OCI-LY7 (cell line): Measurements from ENCODE around the gene RAPGEF3. TPM values are rescaled to one million over a fixed set of nuclear protein-coding genes. Genes with fewer than 3 reads are reported as not detected.
A peak's percentile ranks its signal among the peaks of the same experiment; 100 is the strongest.

Source experiments
- BruUV-seq: library from RNA; stranded (reverse); fragments of 400-500 nt; replicated peaks from 2 replicates; lab custom pipeline; 2021; lab: Mats Ljungman, UMichigan
- CTCF ChIA-PET: fragments of 300-600 bp; sonication (Branson Sonifier 250); formaldehyde crosslinking; loops from one replicate; lab custom pipeline; 2022; ENCODE audit warnings: antibody characterized with exemption; ENCODE audit not compliant: unreplicated experiment; lab: Charles Lee
- POLR2A ChIA-PET: fragments of 300-600 bp; sonication (Branson Sonifier 250); formaldehyde crosslinking; loops from one replicate; lab custom pipeline; 2022; ENCODE audit warnings: antibody characterized with exemption; lab: Charles Lee
- DNase-seq: peaks from one replicate; pipeline ENCODE4 v3.0.0-alpha.2; 2015; ENCODE audit warnings: low spot score
- H2AFZ ChIP-seq: fragments of 200-600 bp; sonication (generic), shearing (Covaris generic); 2 replicates; pipeline ENCODE4 v1.6.1; 2014; ENCODE audit warnings: mild to moderate bottlenecking, antibody characterized with exemption, low read length, moderate library complexity
- H3K27ac ChIP-seq: fragments of 200-600 bp; sonication (generic); 2 replicates; pipeline ENCODE4 v1.5.1; 2014; ENCODE audit warnings: mixed run types, low read depth, mild to moderate bottlenecking, moderate library complexity, low read length, inconsistent platforms; ENCODE audit not compliant: poor library complexity, severe bottlenecking
- H3K36me3 ChIP-seq: fragments of 200-600 bp; sonication (generic); 2 replicates; pipeline ENCODE4 v1.6.1; 2014; ENCODE audit warnings: mild to moderate bottlenecking, antibody characterized with exemption, low read length, moderate library complexity, mixed read lengths; ENCODE audit not compliant: insufficient read depth
- H3K4me1 ChIP-seq: fragments of 200-600 bp; sonication (generic); 2 replicates; pipeline ENCODE4 v1.5.1; 2014; ENCODE audit warnings: mild to moderate bottlenecking, low read length; ENCODE audit not compliant: insufficient read depth, poor library complexity, severe bottlenecking
- H3K4me2 ChIP-seq: fragments of 200-600 bp; sonication (generic); 2 replicates; pipeline ENCODE4 v1.6.1; 2014; ENCODE audit warnings: mild to moderate bottlenecking, low read length
- H3K4me3 ChIP-seq: fragments of 200-600 bp; sonication (generic); 2 replicates; pipeline ENCODE4 v1.5.1; 2014; ENCODE audit warnings: mild to moderate bottlenecking, low read depth, low read length; ENCODE audit not compliant: poor library complexity, severe bottlenecking
- H3K79me2 ChIP-seq: fragments of 200-600 bp; sonication (generic); 2 replicates; pipeline ENCODE4 v1.6.1; 2016; ENCODE audit warnings: low read depth, mild to moderate bottlenecking, low read length, moderate library complexity, mixed read lengths; ENCODE audit not compliant: insufficient read depth
- H3K9me2 ChIP-seq: fragments of 200-600 bp; sonication (generic); 2 replicates; pipeline ENCODE4 v1.6.1; 2016; ENCODE audit warnings: mild to moderate bottlenecking, low read length, mixed read lengths; ENCODE audit not compliant: insufficient read depth
- H3K9me3 ChIP-seq: fragments of 200-600 bp; sonication (generic); 2 replicates; pipeline ENCODE4 v1.6.1; 2014; ENCODE audit warnings: mild to moderate bottlenecking, mixed run types, low read length, mixed read lengths
- H4K20me1 ChIP-seq: fragments of 200-600 bp; sonication (generic); 2 replicates; pipeline ENCODE4 v1.6.1; 2014; ENCODE audit warnings: mild to moderate bottlenecking, antibody characterized with exemption, low read length, moderate library complexity, mixed read lengths; ENCODE audit not compliant: insufficient read depth
- CTCF ChIP-seq: fragments of 200-600 bp; sonication (generic); conservative IDR thresholded peaks from 2 replicates; pipeline ENCODE4 v1.5.1; 2014; ENCODE audit warnings: mild to moderate bottlenecking, antibody characterized with exemption, low read length, moderate library complexity, mixed read lengths
- EZH2phosphoT487 ChIP-seq: fragments of 200-600 bp; sonication (generic); IDR thresholded peaks from 2 replicates; pipeline ENCODE4 v1.6.1; 2018; ENCODE audit warnings: low read depth, borderline replicate concordance, mild to moderate bottlenecking, mixed run types, antibody characterized with exemption, low read length, moderate library complexity, mixed read lengths
- intact Hi-C: fragments of 100-400 bp; cut with micrococcal nuclease; formaldehyde crosslinking; loops from one replicate; pipeline ENCODE4 v1.10.0; 2022; ENCODE audit not compliant: unreplicated experiment
- total RNA-seq, 2 experiments: library from RNA; depleted of rRNA in 1 of 2; stranded (reverse); fragments of >200 nt in 1 of 2; shearing (Covaris generic) in 1 of 2; gene quantifications; 2 replicates each; pipeline ENCODE4 v1.2.3, GENCODE V29; 2014 to 2022

The RAPGEF3 gene
- total RNA-seq, 2 experiments from 2014 or later, result 0.69 to 4.7 TPM

- POLR2A ChIA-PET, result interaction anchor here (0.7 to 1.3 kb wide), 3 partner anchors 9 to 298 kb away, joined by 3 to 4 read pairs (median 3); partner anchors contain the start of gene ENDOU
- H3K4me1 ChIP-seq, result peaks cover 17% of the 10 kb centered on the region
- CTCF ChIA-PET, result interaction anchor here (0.6 to 2.6 kb wide), 4 partner anchors 9 to 51 kb away, joined by 3 to 15 read pairs (median 6); no protein-coding TSS in a partner anchor
- no peaks in the 10 kb centered on the region for H3K79me2 ChIP-seq
- H3K4me3 ChIP-seq, result no peak overlapping the region
- DNase-seq, result no peak
- no peaks in the 10 kb centered on the region for H3K9me3 ChIP-seq
- no peak overlapping the region for H3K27ac ChIP-seq
- intact Hi-C loops, result loop anchor here (1.0 kb wide), 4 partner anchors 24 to 122 kb away; no protein-coding TSS in a partner anchor
- no peaks in the 10 kb centered on the region for H3K9me2 ChIP-seq
- BruUV-seq, result no TSS peak
- no peaks in the 10 kb centered on the region for H4K20me1 ChIP-seq
- H2AFZ ChIP-seq, result no peak overlapping the region
- no peaks in the 10 kb centered on the region for H3K36me3 ChIP-seq
- H3K4me2 ChIP-seq, result no peak overlapping the region
- no peak for TF ChIP-seq EZH2phosphoT487
- no peak for TF ChIP-seq CTCF
Measured at GRCh38 chr12:47715877-47716548, 42.7 kb downstream of the RAPGEF3 start.

- H2AFZ ChIP-seq, result 0 out of 2 replicates have a peak overlapping the region, but pooled peaks have one; percentile 23
- BruUV-seq, result no TSS peak
- TF ChIP-seq EZH2phosphoT487 (no peak), CTCF (peak; percentile 93)
- DNase-seq, result peak; percentile 91
- no peaks in the 10 kb centered on the region for H4K20me1 ChIP-seq
- ChIA-PET CTCF (interaction anchor here (0.6 to 2.6 kb wide), 3 partner anchors 26 to 52 kb away, joined by 4 to 15 read pairs (median 8); no protein-coding TSS in a partner anchor), POLR2A (interaction anchor here (0.7 to 1.3 kb wide), 4 partner anchors 10 to 298 kb away, joined by 3 to 4 read pairs (median 3); partner anchors contain the start of gene ENDOU)
- no peaks in the 10 kb centered on the region for H3K79me2 ChIP-seq
- H3K9me3 ChIP-seq, result no peaks in the 10 kb centered on the region
- H3K4me3 ChIP-seq, result no peak overlapping the region
- no peaks in the 10 kb centered on the region for H3K9me2 ChIP-seq
- intact Hi-C loops, result loop anchor here (1.0 kb wide), 4 partner anchors 25 to 123 kb away; no protein-coding TSS in a partner anchor
- H3K27ac ChIP-seq, result no peak overlapping the region
- no peak overlapping the region for H3K4me2 ChIP-seq
- peaks cover 20% of the 10 kb centered on the region for H3K4me1 ChIP-seq
- no peaks in the 10 kb centered on the region for H3K36me3 ChIP-seq
Measured at GRCh38 chr12:47715393-47715876, 43.2 kb downstream of the RAPGEF3 start.
